ENCODE measurements around the gene TECRL.

- no peak for TF ChIP-seq CTCF (IDR thresholded peaks at IDR 0.05; ENCODE audit: poor library complexity)
- TF ChIP-seq EZH2 (IDR thresholded peaks at IDR 0.05; ENCODE audit: borderline replicate concordance) = no peak
- TF ChIP-seq EZH2phosphoT487 (IDR thresholded peaks at IDR 0.05; ENCODE audit: low read depth, severe bottlenecking, unreplicated experiment) = no peak
Observed at GRCh38 chr4:64409300-64409699, at the start of gene TECRL.

Data from hepatocyte (in vitro differentiated cells).